Activated gamma-delta T cell treated with Interleukin-2 at 50 U/mL for 16 hours (primary cell): ENCODE measurements around the gene PTPRG.
"Not testable (repeated sequence)": the region's sequence is repeated elsewhere in the genome, so short reads cannot be mapped to it uniquely, and the experiment has no call there.

Experiments used
- DNase-seq: peaks from one replicate; pipeline ENCODE4 v3.0.0-alpha.2; 2020

The PTPRG gene

GRCh38 chr3:61733000-61733399 lies 171.6 kb downstream of the PTPRG start:
- no peak for DNase-seq

GRCh38 chr3:61733876-61734275 lies 172.5 kb downstream of the PTPRG start:
- no peak for DNase-seq

GRCh38 chr3:61734749-61735686 lies 173.6 kb downstream of the PTPRG start:
- no peak for DNase-seq

- DNase-seq = no peak
Observed at GRCh38 chr3:61736506-61736905, 175.1 kb downstream of the PTPRG start.

GRCh38 chr3:61739640-61740039 lies 178.3 kb downstream of the PTPRG start:
- no peak for DNase-seq

GRCh38 chr3:61740494-61740893 lies 179.1 kb downstream of the PTPRG start:
- DNase-seq = no peak

GRCh38 chr3:61741551-61741950 lies 180.2 kb downstream of the PTPRG start:
- DNase-seq = no peak

GRCh38 chr3:61742006-61742405 lies 180.6 kb downstream of the PTPRG start:
- no peak for DNase-seq

GRCh38 chr3:61743067-61743466 lies 181.7 kb downstream of the PTPRG start:
- no peak for DNase-seq

GRCh38 chr3:61743686-61744242 lies 182.4 kb downstream of the PTPRG start:
- no peak for DNase-seq

- DNase-seq = no peak
Observed at GRCh38 chr3:61748288-61748687, 186.9 kb downstream of the PTPRG start.

GRCh38 chr3:61750766-61751165 lies 189.4 kb downstream of the PTPRG start:
- no peak for DNase-seq

- DNase-seq = no peak
Observed at GRCh38 chr3:61758839-61759238, 197.5 kb downstream of the PTPRG start.

GRCh38 chr3:61760783-61761182 lies 199.4 kb downstream of the PTPRG start:
- not testable (repeated sequence) for DNase-seq

GRCh38 chr3:61761694-61762430 lies 200.5 kb downstream of the PTPRG start:
- DNase-seq = no peak

GRCh38 chr3:61765157-61765876 lies 203.9 kb downstream of the PTPRG start:
- no peak for DNase-seq

GRCh38 chr3:61768284-61769037 lies 207.1 kb downstream of the PTPRG start:
- no peak for DNase-seq

- no peak for DNase-seq
Observed at GRCh38 chr3:61769266-61769990, 208.1 kb downstream of the PTPRG start.

GRCh38 chr3:61771976-61772375 lies 210.6 kb downstream of the PTPRG start:
- no peak for DNase-seq

GRCh38 chr3:61772456-61772855 lies 211.1 kb downstream of the PTPRG start:
- no peak for DNase-seq

- no peak for DNase-seq
Observed at GRCh38 chr3:61774279-61774890, 213.0 kb downstream of the PTPRG start.
